SW 1271 (cell line): Measurements from ENCODE around the gene RB1.
"Not testable (repeated sequence)": the region's sequence is repeated elsewhere in the genome, so short reads cannot be mapped to it uniquely, and the experiment has no call there.

ENCODE experiments used
- DNase-seq, 2 experiments: peaks; one replicate each; lab custom pipeline; 2025; lab: John Stamatoyannopoulos, UW

The RB1 gene

DNA sequence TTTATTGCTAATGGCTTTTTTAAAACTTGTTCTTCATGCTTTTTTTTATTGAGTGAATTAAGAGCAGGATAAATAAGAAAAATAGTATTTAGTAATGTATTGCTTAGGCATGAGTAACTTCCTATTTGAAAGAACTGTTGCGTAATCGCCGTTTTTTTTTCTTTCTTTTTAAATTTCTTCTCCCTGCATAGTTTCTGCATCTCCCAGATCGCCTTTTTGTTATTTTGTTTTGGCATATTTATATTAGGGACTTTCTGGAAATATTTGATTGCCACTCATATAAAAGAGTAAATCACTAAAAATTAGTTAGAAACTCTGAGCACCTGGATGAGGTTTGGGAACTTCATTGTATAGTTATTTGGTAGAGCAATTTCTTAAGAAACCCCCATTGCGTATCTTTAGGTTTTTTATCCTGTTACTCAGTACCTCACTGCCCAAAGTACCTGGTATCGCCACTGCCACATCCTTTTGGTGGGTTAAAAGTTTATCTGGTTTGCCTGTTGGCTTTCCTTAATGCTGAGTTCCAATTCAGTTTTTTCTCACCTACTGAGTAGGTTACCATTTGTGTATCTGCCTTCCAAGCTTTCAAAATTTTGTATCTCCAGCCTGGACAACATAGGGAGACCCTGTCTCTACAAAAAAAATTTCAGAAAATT is 145.5 kb downstream of the RB1 start:
- peak in 1 of 2 experiments; percentile 35 for DNase-seq

DNA sequence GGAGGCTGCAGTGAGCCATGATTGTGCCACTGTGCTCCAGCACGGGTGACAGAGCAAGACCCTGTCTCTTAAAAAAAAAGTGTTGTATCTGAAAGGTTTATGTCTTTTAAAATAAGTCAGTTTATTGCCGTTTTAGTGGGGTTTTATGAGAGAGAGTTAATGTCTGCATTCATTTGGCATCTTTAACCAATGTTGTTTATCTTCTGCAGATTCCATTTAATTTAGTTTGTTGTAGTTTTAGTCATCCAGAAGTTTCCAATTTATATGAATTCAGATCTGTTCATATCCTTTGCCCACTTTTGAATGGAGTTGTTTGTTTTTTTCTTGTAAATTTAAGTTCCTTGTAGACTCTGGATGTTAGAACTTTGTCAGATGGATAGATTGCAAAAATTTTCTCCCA is 146.1 kb downstream of the RB1 start:
- DNase-seq = no peak

GRCh38 chr13:48451196-48451595 is 147.6 kb downstream of the RB1 start:
- not testable (repeated sequence) for DNase-seq

- DNase-seq = no peak
Observed at GRCh38 chr13:48456546-48456945, 153.0 kb downstream of the RB1 start.

DNA sequence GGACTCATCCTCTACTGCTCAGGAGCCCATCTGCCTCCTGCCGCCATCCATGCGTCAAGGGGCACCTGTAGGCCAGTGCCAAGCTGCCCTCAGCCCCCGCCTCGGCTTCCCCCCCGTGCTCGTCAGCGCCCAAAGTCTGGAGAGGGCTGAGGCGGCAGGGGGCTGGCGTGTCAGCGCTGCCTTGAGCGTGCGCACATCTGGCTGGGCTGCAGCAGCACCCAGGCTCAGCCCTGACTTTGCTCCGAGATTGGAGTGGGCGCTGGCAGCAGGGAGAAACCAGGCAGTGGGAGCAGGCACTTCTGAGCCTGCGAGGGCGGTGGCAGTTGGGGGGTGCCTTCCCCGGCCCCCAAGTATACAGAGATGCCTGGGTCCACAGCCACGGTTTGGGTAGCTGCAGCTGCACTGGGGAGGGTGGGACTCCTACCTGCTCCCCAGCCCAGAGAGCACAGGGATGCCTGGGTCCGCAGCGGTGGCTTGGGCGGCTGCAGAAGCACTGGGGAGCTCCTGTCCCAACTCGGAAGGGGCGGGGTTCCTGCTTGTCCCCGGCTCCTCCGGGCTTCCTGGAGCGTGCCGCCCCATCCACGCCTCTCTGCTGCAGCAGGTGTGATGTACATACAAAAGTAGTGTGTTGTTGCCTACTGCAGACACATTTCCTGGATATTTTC is 154.2 kb downstream of the RB1 start:
- no peak for DNase-seq

- DNase-seq = no peak
Observed at GRCh38 chr13:48475230-48475629, 171.7 kb downstream of the RB1 start.

DNA sequence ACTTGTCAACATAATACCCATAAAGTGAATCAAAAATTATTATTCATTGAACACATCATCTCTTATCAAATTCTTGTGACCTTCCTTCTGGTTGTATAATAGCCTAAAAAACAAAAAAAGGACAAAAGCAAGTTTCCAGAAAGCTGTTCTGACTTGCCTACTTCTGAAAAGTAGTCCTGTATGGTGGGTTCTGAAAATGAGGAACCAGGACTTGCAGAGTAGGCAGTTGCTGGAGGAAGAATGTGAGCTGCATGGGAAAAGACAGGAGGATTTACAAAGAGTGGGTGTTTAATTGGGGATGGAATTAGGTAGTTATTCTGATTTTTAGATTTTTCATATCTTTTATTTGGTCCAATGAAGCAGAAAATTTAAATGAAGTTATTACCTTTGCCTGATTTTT is 172.7 kb downstream of the RB1 start:
- no peak for DNase-seq

DNA sequence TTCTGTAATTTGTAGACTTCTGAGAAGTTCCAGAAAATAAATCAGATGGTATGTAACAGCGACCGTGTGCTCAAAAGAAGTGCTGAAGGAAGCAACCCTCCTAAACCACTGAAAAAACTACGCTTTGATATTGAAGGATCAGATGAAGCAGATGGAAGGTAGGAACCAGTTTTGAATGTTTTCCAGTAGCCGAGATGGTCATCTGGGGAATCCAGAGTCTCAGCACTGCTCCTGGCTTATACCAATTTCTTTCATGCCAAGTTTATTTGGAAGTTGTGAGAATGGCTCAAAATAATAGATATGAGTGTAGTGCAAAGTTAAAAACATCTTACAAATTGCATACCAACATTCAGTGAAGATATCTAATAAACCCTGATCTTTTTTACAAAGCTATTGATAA is 173.1 kb downstream of the RB1 start:
- no peak for DNase-seq

- no peak for DNase-seq
Observed at GRCh38 chr13:48477191-48477855, 173.8 kb downstream of the RB1 start.

DNA sequence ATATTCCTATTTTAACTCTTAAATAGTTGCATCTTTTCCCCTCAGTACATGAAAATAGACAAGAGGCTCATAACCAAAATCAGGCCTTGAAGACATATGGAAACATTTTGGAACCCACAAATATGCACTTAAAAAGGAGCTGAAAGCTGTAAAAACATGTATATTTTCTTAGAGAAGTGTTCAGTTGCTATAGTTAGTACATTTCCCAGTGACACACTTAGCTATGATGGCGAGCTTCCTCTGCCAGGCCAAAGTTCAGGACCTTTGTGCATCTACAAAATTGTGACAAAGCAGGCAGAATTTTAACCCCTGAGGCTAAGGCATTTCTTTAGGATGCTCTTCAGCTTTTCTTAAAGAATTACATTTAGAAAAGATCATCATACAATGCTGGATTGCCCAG is 174.8 kb downstream of the RB1 start:
- no peak for DNase-seq

DNA sequence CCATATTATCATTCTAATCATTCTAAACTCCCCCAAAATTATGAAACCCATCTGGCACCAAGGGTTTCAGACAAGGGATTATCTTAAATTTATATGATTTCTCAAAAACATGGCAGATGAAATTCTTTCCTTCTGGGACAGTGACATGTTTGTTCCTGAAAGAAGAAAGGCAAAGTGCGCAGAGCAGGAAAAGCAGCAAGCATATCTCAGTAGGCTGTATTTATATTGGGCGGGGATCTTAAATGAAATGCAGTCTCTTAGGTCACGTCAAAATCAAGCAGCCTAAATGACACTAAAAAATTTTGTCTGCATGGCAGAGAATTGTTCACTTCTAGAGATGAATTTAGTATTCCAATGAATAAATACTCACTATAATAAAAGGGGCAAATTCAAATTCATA is 180.0 kb downstream of the RB1 start:
- no peak for DNase-seq

DNA sequence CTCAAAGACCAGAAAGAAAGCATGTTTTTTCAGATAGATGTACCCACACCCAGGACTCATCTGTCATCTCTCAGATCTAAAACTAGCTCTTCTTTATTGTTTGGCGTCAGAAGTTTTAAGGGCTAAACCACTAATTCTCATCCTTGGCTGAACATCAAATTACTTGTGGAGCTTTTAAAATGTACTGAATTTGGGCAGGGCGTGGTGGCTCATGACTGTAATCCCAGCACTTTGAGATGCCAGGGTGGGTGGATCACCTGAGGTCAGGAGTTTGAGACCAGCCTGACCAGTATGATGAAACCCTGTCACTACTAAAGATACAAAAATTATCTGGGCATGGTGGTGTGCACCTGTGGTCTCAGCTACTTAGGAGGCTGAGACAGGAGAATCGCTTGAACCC is 181.9 kb downstream of the RB1 start:
- DNase-seq = no peak

- DNase-seq = no peak
Observed at GRCh38 chr13:48486362-48486761, 182.8 kb downstream of the RB1 start.

- DNase-seq = no peak
Observed at GRCh38 chr13:48486836-48487235, 183.3 kb downstream of the RB1 start.

DNA sequence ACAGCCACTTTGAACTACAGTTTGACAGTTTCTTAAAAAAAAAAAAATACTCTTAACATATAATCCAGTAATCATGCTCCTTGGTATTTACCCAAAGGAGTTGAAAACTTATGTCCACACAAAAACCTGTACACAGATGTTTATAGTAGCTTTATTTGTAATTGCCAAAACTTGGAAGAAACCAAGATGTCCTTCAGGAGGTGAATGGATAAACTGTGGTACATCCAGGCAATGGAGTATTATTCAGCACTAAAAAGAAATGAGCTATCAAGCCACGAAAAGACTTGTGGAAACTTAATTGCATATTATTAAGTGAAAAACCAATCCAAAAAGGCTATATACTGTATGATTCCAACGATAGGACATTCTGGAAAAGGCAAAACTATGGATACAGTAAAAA is 184.4 kb downstream of the RB1 start:
- no peak for DNase-seq

GRCh38 chr13:48488995-48489394 is 185.4 kb downstream of the RB1 start:
- DNase-seq = no peak

GRCh38 chr13:48489666-48490065 is 186.1 kb downstream of the RB1 start:
- DNase-seq = no peak

GRCh38 chr13:48490241-48490640 is 186.7 kb downstream of the RB1 start:
- DNase-seq = no peak

- no peak for DNase-seq
Observed at GRCh38 chr13:48491423-48492095, 188.0 kb downstream of the RB1 start.

- DNase-seq = no peak
Observed at GRCh38 chr13:48492096-48492440, 188.5 kb downstream of the RB1 start.

GRCh38 chr13:48492470-48493065 is 189.0 kb downstream of the RB1 start:
- DNase-seq = no peak

DNA sequence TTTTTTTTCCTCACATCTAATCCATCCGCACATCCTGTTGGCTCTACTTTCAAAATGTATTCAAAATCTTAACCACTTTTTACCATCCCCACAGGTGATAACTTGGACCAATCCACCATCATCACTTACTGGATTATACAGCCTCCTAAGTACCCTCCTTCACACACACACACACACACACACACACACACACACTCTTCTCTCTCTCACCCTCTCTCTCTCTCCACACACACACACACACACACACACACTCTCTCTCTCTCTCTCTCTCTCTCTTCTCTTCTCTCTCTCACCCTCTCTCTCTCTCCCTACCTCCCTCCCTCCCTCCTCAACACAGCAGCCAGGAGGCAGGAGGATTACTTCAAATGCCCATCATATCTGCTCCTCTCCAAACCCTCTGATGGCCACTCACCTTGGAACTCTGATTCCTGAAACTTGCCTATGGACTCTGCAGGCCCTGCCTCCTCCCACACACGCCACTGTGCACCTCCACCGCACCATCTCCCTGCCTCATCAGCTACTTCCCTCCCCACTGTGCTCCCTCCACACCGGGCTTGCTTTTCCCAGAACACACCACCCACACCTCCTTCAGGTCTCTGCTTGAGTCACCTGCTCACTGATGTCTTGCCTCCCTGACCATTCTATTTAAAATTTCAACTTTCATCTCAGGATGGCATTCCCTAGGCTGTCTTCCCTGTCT is 189.7 kb downstream of the RB1 start:
- DNase-seq = no peak
